ENCODE measurements around the gene TMEM134. TPM values are rescaled to one million over a fixed set of nuclear protein-coding genes. Genes with fewer than 3 reads are reported as not detected.
"Not testable (repeated sequence)": the region's sequence is repeated elsewhere in the genome, so short reads cannot be mapped to it uniquely, and the experiment has no call there.

The TMEM134 gene
- total RNA-seq, 1 donor from 2014 or later = 82.9 TPM

- DNase-seq (no peak), ATAC-seq (ENCODE audit: poor library complexity) (no peak)
Measured at GRCh38 chr11:67489885-67490726, 21.1 kb upstream of the TMEM134 start.

GRCh38 chr11:67489203-67489884 lies 20.3 kb upstream of the TMEM134 start:
- no peak for DNase-seq
- intact Hi-C loops (cut with DNase I) = no loop called here
- no peak for ATAC-seq (ENCODE audit: poor library complexity)

More at GRCh38 chr11:67489885-67490726, 21.1 kb upstream of the TMEM134 start:
- intact Hi-C loops (cut with DNase I) = no loop called here

GRCh38 chr11:67486481-67487195 lies 17.6 kb upstream of the TMEM134 start:
- intact Hi-C loops (cut with DNase I) = no loop called here
- no peak for ATAC-seq (ENCODE audit: poor library complexity)
- no peak for DNase-seq

- intact Hi-C loops (cut with DNase I); DNase-seq; ATAC-seq (ENCODE audit: poor library complexity): not testable (repeated sequence)
Measured at GRCh38 chr11:67485873-67486361, 16.9 kb upstream of the TMEM134 start.

- peak; percentile 49 for DNase-seq
- no peak for ATAC-seq (ENCODE audit: poor library complexity)
- intact Hi-C loops (cut with DNase I) = no loop called here
Measured at GRCh38 chr11:67484847-67485311, 15.8 kb upstream of the TMEM134 start.

GRCh38 chr11:67483831-67484665 lies 15.0 kb upstream of the TMEM134 start:
- no peak for ATAC-seq (ENCODE audit: poor library complexity)
- DNase-seq = no peak
- intact Hi-C loops (cut with DNase I) = no loop called here

GRCh38 chr11:67482827-67483798 lies 14.1 kb upstream of the TMEM134 start, which contains the start of gene AIP:
Gene AIP, plus strand, starts transcription at chr11:67483026. Its CDS starts 133 bp downstream, at chr11:67483159.
- ATAC-seq (ENCODE audit: poor library complexity) = peak; percentile 99
- intact Hi-C loops (cut with DNase I) = no loop called here
- peak; percentile 98 for DNase-seq

GRCh38 chr11:67482275-67482826 lies 13.3 kb upstream of the TMEM134 start:
- ATAC-seq (ENCODE audit: poor library complexity) (no peak), DNase-seq (no peak)
- intact Hi-C loops (cut with DNase I) = no loop called here

- DNase-seq; intact Hi-C loops (cut with DNase I): not testable (repeated sequence)
Measured at GRCh38 chr11:67477344-67478050, 8.4 kb upstream of the TMEM134 start.

GRCh38 chr11:67476692-67477091 lies 7.6 kb upstream of the TMEM134 start:
- ATAC-seq (ENCODE audit: poor library complexity); DNase-seq; intact Hi-C loops (cut with DNase I): not testable (repeated sequence)

More at GRCh38 chr11:67477344-67478050, 8.4 kb upstream of the TMEM134 start:
- ATAC-seq (ENCODE audit: poor library complexity) = not testable (repeated sequence)

- no peak for ATAC-seq (ENCODE audit: poor library complexity)
Measured at GRCh38 chr11:67472882-67473281, 3.8 kb upstream of the TMEM134 start.

GRCh38 chr11:67470337-67471002 lies 1.4 kb upstream of the TMEM134 start:
- ATAC-seq (ENCODE audit: poor library complexity) (no peak), DNase-seq (no peak)
- intact Hi-C loops (cut with DNase I) = no loop called here

More at GRCh38 chr11:67472882-67473281, 3.8 kb upstream of the TMEM134 start:
- intact Hi-C loops (cut with DNase I) = no loop called here
- no peak for DNase-seq

GRCh38 chr11:67469508-67469811 lies 409 bp upstream of the TMEM134 start:
- DNase-seq (peak; percentile 34), ATAC-seq (ENCODE audit: poor library complexity) (no peak)
- intact Hi-C loops (cut with DNase I) = loop anchor here (2.0 to 5.0 kb wide), 2 partner anchors 38 to 69 kb away; partner anchors contain the start of genes CDK2AP2, PITPNM1 and PPP1CA

- intact Hi-C loops (cut with DNase I) = loop anchor here (2.0 to 5.0 kb wide), 2 partner anchors 39 to 68 kb away; partner anchors contain the start of genes CDK2AP2, PITPNM1 and PPP1CA
- DNase-seq (no peak), ATAC-seq (ENCODE audit: poor library complexity) (no peak)
Measured at GRCh38 chr11:67468456-67468758, 644 bp downstream of the TMEM134 start.

- ATAC-seq (ENCODE audit: poor library complexity) = no peak
- intact Hi-C loops (cut with DNase I) = loop anchor here (2.0 to 5.0 kb wide), 2 partner anchors 39 to 67 kb away; partner anchors contain the start of genes CDK2AP2, PITPNM1 and PPP1CA
- peak; percentile 43 for DNase-seq
Measured at GRCh38 chr11:67468056-67468455, 995 bp downstream of the TMEM134 start.
